SK-N-SH (cell line): ENCODE measurements around the gene IL26. TPM values are rescaled to one million over a fixed set of nuclear protein-coding genes. Genes with fewer than 3 reads are reported as not detected.

Source experiments
- CTCF ChIA-PET: fragments of 300-600, 350-600 bp; formaldehyde crosslinking; extraction: SDS; loops from one replicate; lab custom pipeline; 2021; lab: Yijun Ruan, JAX
- POLR2A ChIA-PET: fragments of 350-600 bp; sonication (Branson Sonifier 250); formaldehyde crosslinking; extraction: SDS; loops from one replicate; lab custom pipeline; 2020; ENCODE audit warnings: antibody characterized with exemption, inconsistent platforms; lab: Yijun Ruan, JAX
- DNase-seq: peaks from one replicate; pipeline ENCODE4 v3.0.0; 2012
- H2AFZ ChIP-seq: fragments of 200-600 bp; sonication (generic); 2 replicates; pipeline ENCODE4 v1.8.1; 2016; ENCODE audit warnings: antibody characterized with exemption, mild to moderate bottlenecking, low read depth
- H3F3A ChIP-seq: fragments of 200-600 bp; sonication (generic); replicated peaks from 2 replicates; pipeline ENCODE3; 2016; ENCODE audit warnings: antibody characterized with exemption, mild to moderate bottlenecking; ENCODE audit not compliant: insufficient read depth
- H3K27ac ChIP-seq, 2 experiments: fragments of 200-500 bp in 1 of 2; fragments of 200-600 bp in 1 of 2; sonication (Bioruptor generic) in 1 of 2; sonication (generic), shearing (Covaris generic) in 1 of 2; 2 replicates each; pipeline versions ENCODE4 v1.5.1 to v1.6.1; 2014 to 2016; ENCODE audit warnings: low read depth in 2 of 2, inconsistent platforms in 1 of 2, low read length in 1 of 2, mild to moderate bottlenecking in 1 of 2, mixed read lengths in 1 of 2
- H3K27me3 ChIP-seq: fragments of 200-600 bp; sonication (generic), shearing (Covaris generic); 2 replicates; pipeline ENCODE4 v1.6.1; 2016; ENCODE audit warnings: mixed run types; ENCODE audit not compliant: insufficient read depth
- H3K36me3 ChIP-seq, 2 experiments: fragments of 200-500 bp in 1 of 2; fragments of 200-600 bp in 1 of 2; sonication (Bioruptor generic) in 1 of 2; sonication (generic) in 1 of 2; replicated peaks in 1 of 2; 2 replicates each; pipeline versions ENCODE3 to v1.5.1; 2014 to 2016; ENCODE audit warnings: low read length in 1 of 2, mild to moderate bottlenecking in 1 of 2; ENCODE audit not compliant: insufficient read depth in 2 of 2, control insufficient read depth in 1 of 2
- H3K4me1 ChIP-seq, 2 experiments: fragments of 200-500 bp in 1 of 2; fragments of 200-600 bp in 1 of 2; sonication (Bioruptor generic) in 1 of 2; sonication (generic), shearing (Covaris generic) in 1 of 2; 2 replicates each; pipeline versions ENCODE4 v1.5.1 to v1.6.1; 2014 to 2016; ENCODE audit warnings: low read depth in 1 of 2, low read length in 1 of 2, mixed run types in 1 of 2; ENCODE audit not compliant: insufficient read depth in 2 of 2, control insufficient read depth in 1 of 2
- H3K4me2 ChIP-seq: fragments of 200-600 bp; sonication (generic), shearing (Covaris generic); 2 replicates; pipeline ENCODE4 v1.6.1; 2017; ENCODE audit warnings: mixed run types
- H3K4me3 ChIP-seq, 2 experiments: fragments of 200-500 bp in 1 of 2; fragments of 200-600 bp in 1 of 2; sonication (Bioruptor generic) in 1 of 2; sonication (generic), shearing (Covaris generic) in 1 of 2; 2 replicates each; pipeline versions ENCODE4 v1.5.1 to v1.8.1; 2014 to 2016; ENCODE audit warnings: low read depth in 2 of 2, inconsistent platforms in 1 of 2, low read length in 1 of 2, mild to moderate bottlenecking in 1 of 2, mixed read lengths in 1 of 2, moderate library complexity in 1 of 2
- H3K79me2 ChIP-seq: fragments of 200-600 bp; sonication (generic); 2 replicates; pipeline ENCODE4 v1.8.1; 2017; ENCODE audit warnings: mild to moderate bottlenecking; ENCODE audit not compliant: insufficient read depth
- H3K9ac ChIP-seq: fragments of 200-600 bp; sonication (generic); 2 replicates; pipeline ENCODE4 v1.6.1; 2017; ENCODE audit warnings: mixed run types
- H3K9me2 ChIP-seq: fragments of 200-600 bp; sonication (generic); 2 replicates; pipeline ENCODE4 v1.6.1; 2017; ENCODE audit warnings: mixed run types
- H3K9me3 ChIP-seq: fragments of 200-600 bp; sonication (generic); 2 replicates; pipeline ENCODE4 v1.6.1; 2017; ENCODE audit warnings: mixed run types, mild to moderate bottlenecking, moderate library complexity
- H4K20me1 ChIP-seq: fragments of 200-600 bp; sonication (generic); 2 replicates; pipeline ENCODE4 v1.6.1; 2017; ENCODE audit warnings: mild to moderate bottlenecking, mixed run types; ENCODE audit not compliant: insufficient read depth
- EZH2phosphoT487 ChIP-seq: fragments of 200-600 bp; sonication (generic); IDR thresholded peaks from 2 replicates; pipeline ENCODE4 v1.6.1; 2017; ENCODE audit warnings: low read depth, mixed run types, mild to moderate bottlenecking, antibody characterized with exemption, moderate library complexity, borderline replicate concordance
- GATA2 ChIP-seq: sonication (generic); formaldehyde crosslinking; IDR thresholded peaks from 2 replicates; pipeline ENCODE4 v1.5.0; 2020; ENCODE audit warnings: mild to moderate bottlenecking, missing genetic modification reagents
- MEF2A ChIP-seq: IDR thresholded peaks from 2 replicates; pipeline ENCODE4 v1.4.0; 2012; ENCODE audit warnings: low read depth, borderline replicate concordance
- MXI1 ChIP-seq: IDR thresholded peaks from 2 replicates; pipeline ENCODE4 v1.6.1; 2012; ENCODE audit warnings: mild to moderate bottlenecking, low read depth, low read length, improper control_type of control experiment
- NFIC ChIP-seq: IDR thresholded peaks from 2 replicates; pipeline ENCODE4 v1.4.0; 2012; ENCODE audit warnings: borderline replicate concordance
- PBX3 ChIP-seq: IDR thresholded peaks from 2 replicates; pipeline ENCODE4; 2012
- POLR2AphosphoS5 ChIP-seq: IDR thresholded peaks from 2 replicates; pipeline ENCODE4 v1.6.1; 2012; ENCODE audit warnings: low read depth, low read length
- RCOR1 ChIP-seq: fragments of 150-350 bp; IDR thresholded peaks from 2 replicates; pipeline ENCODE4 v1.6.1; 2017; ENCODE audit warnings: antibody characterized with exemption, low read length
- SIN3A ChIP-seq: IDR thresholded peaks from 2 replicates; pipeline ENCODE4 v1.6.1; 2012; ENCODE audit warnings: low read depth, mild to moderate bottlenecking, low read length, moderate library complexity, borderline replicate concordance
- TCF12 ChIP-seq: IDR thresholded peaks from 2 replicates; pipeline ENCODE4 v1.4.0; 2012
- TEAD4 ChIP-seq: IDR thresholded peaks from 2 replicates; pipeline ENCODE4 v1.4.0; 2012; ENCODE audit warnings: mild to moderate bottlenecking, borderline replicate concordance; ENCODE audit not compliant: insufficient read depth
- WGBS: methylation state at CpG from one replicate; pipeline ENCODE4 v1.1.6; 2017; ENCODE audit warnings: low lambda C conversion rate; 5-methylcytosine and 5-hydroxymethylcytosine counted together
- polyA plus RNA-seq, 3 experiments: library from polyadenylated mRNA; depleted of rRNA; stranded (reverse); fragments of >200 nt; gene quantifications; 2 replicates each; pipeline ENCODE4 v1.2.3, GENCODE V29; 2012
- TF ChIP-seq, protein P1 (sequence below): IDR thresholded peaks from 2 replicates; pipeline ENCODE4 v1.6.1; 2012; ENCODE audit warnings: mild to moderate bottlenecking, low read depth, low read length, moderate library complexity
- TF ChIP-seq, protein P2 (sequence below): fragments of 150-350 bp; IDR thresholded peaks from 2 replicates; pipeline ENCODE4 v1.6.1; 2017; ENCODE audit warnings: antibody characterized with exemption, low read length, low read depth, borderline replicate concordance
- TF ChIP-seq, protein P3 (sequence below): fragments of 150-350 bp; IDR thresholded peaks from 2 replicates; pipeline ENCODE4 v1.6.1; 2016; ENCODE audit warnings: mild to moderate bottlenecking, low read depth, low read length
- TF ChIP-seq, protein P4 (sequence below): IDR thresholded peaks from 2 replicates; pipeline ENCODE4 v1.4.0; 2012; ENCODE audit warnings: low read depth, borderline replicate concordance

IL26 gene
- polyA plus RNA-seq, 1 of the 3 experiments (the other 2 are of a cell fraction): not detected

DNA sequence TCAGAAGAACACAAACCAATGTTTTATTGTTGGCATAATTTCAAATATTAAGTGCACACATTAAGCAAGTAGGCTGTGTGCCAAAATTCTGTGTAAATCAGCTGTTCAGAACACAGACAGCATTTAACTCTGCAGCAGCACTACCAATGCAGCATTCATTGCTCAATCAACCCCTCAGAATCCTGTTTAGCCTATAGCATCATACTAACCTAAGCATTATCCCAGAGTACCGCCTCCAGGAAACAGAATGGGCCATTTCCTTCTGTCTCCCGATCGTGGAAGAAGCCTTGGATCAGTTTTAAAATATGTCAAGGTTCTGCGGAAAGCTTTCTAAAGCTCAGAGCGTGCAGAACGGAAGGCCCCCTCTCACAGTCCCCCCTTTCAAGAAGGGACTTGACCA lies 3.3 kb downstream of the IL26 start:
- no peak overlapping the region for H3K9ac ChIP-seq

More for the DNA sequence above, 3.3 kb downstream of the IL26 start:
- H3K4me1 ChIP-seq: peaks cover 6 to 10% of the 10 kb centered on the region in 2 experiments; a peak in 3 of 4 replicates
- POLR2A ChIA-PET: interaction anchor here (1.1 kb wide), 1 partner anchor 23 kb away, joined by 4 read pairs; no protein-coding TSS in a partner anchor
- 0 out of 2 replicates have a peak, but pooled peaks cover 4% of the 10 kb centered on the region for H3K27me3 ChIP-seq
- no peak for TF ChIP-seq NFIC
- TF ChIP-seq, protein P1, sequence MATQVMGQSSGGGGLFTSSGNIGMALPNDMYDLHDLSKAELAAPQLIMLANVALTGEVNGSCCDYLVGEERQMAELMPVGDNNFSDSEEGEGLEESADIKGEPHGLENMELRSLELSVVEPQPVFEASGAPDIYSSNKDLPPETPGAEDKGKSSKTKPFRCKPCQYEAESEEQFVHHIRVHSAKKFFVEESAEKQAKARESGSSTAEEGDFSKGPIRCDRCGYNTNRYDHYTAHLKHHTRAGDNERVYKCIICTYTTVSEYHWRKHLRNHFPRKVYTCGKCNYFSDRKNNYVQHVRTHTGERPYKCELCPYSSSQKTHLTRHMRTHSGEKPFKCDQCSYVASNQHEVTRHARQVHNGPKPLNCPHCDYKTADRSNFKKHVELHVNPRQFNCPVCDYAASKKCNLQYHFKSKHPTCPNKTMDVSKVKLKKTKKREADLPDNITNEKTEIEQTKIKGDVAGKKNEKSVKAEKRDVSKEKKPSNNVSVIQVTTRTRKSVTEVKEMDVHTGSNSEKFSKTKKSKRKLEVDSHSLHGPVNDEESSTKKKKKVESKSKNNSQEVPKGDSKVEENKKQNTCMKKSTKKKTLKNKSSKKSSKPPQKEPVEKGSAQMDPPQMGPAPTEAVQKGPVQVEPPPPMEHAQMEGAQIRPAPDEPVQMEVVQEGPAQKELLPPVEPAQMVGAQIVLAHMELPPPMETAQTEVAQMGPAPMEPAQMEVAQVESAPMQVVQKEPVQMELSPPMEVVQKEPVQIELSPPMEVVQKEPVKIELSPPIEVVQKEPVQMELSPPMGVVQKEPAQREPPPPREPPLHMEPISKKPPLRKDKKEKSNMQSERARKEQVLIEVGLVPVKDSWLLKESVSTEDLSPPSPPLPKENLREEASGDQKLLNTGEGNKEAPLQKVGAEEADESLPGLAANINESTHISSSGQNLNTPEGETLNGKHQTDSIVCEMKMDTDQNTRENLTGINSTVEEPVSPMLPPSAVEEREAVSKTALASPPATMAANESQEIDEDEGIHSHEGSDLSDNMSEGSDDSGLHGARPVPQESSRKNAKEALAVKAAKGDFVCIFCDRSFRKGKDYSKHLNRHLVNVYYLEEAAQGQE: no peak
- TF ChIP-seq PBX3: no peak
- TF ChIP-seq TEAD4: no peak
- no peak for TF ChIP-seq MEF2A
- no peak for TF ChIP-seq EZH2phosphoT487
- no peak for TF ChIP-seq MXI1
- TF ChIP-seq POLR2AphosphoS5: no peak
- TF ChIP-seq, protein P2, sequence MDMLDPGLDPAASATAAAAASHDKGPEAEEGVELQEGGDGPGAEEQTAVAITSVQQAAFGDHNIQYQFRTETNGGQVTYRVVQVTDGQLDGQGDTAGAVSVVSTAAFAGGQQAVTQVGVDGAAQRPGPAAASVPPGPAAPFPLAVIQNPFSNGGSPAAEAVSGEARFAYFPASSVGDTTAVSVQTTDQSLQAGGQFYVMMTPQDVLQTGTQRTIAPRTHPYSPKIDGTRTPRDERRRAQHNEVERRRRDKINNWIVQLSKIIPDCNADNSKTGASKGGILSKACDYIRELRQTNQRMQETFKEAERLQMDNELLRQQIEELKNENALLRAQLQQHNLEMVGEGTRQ: no peak
- TF ChIP-seq, protein P3, sequence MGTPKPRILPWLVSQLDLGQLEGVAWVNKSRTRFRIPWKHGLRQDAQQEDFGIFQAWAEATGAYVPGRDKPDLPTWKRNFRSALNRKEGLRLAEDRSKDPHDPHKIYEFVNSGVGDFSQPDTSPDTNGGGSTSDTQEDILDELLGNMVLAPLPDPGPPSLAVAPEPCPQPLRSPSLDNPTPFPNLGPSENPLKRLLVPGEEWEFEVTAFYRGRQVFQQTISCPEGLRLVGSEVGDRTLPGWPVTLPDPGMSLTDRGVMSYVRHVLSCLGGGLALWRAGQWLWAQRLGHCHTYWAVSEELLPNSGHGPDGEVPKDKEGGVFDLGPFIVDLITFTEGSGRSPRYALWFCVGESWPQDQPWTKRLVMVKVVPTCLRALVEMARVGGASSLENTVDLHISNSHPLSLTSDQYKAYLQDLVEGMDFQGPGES: no peak
- TF ChIP-seq GATA2 (CRISPR knock-in tag): no peak
- no peak for TF ChIP-seq RCOR1
- TF ChIP-seq, protein P4, sequence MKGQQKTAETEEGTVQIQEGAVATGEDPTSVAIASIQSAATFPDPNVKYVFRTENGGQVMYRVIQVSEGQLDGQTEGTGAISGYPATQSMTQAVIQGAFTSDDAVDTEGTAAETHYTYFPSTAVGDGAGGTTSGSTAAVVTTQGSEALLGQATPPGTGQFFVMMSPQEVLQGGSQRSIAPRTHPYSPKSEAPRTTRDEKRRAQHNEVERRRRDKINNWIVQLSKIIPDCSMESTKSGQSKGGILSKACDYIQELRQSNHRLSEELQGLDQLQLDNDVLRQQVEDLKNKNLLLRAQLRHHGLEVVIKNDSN: no peak
- TF ChIP-seq SIN3A: no peak
- TF ChIP-seq TCF12: no peak
- TF ChIP-seq, all 33 proteins: peak for 0
- CTCF ChIA-PET: interaction anchor here (0.6 to 3.7 kb wide), 40 partner anchors 8 to 867 kb away, joined by 3 to 82 read pairs (median 5); no protein-coding TSS in a partner anchor
- H3F3A ChIP-seq: no peaks in the 10 kb centered on the region
- H3K36me3 ChIP-seq: no peaks in the 10 kb centered on the region
- no peaks in the 10 kb centered on the region for H3K79me2 ChIP-seq
- no peaks in the 10 kb centered on the region for H3K9me3 ChIP-seq
- H3K4me3 ChIP-seq: no peak overlapping the region
- no peaks in the 10 kb centered on the region for H4K20me1 ChIP-seq
- H2AFZ ChIP-seq: no peak overlapping the region
- no peak overlapping the region; a peak in 1 of 4 replicates for H3K27ac ChIP-seq
- DNase-seq: no peak
- 61% methylated on average over 6 of the region's 6 CpGs for WGBS
- no peak overlapping the region for H3K4me2 ChIP-seq
- H3K9me2 ChIP-seq: no peaks in the 10 kb centered on the region
